Tibial nerve (tissue), 4 donors: ENCODE results near the gene CFAP20DC. TPM values are rescaled to one million over a fixed set of nuclear protein-coding genes. Genes with fewer than 3 reads are reported as not detected.

Source experiments
- DNase-seq, 2 donors: peaks; one replicate each; pipeline ENCODE4 v3.0.0-alpha.2; 2019; ENCODE audit warnings: low spot score in 2 of 2
- H3K27ac ChIP-seq, 4 donors: fragments of 200-600 bp; sonication (generic) in 3 of 4; one replicate each; pipeline ENCODE4 v1.5.1; 2017 to 2019; ENCODE audit warnings: mild to moderate bottlenecking in 1 of 4
- H3K27me3 ChIP-seq, 2 donors: fragments of 200-600 bp; sonication (generic) in 1 of 2; one replicate each; pipeline versions ENCODE4 v1.5.1 to v1.6.0; 2017 to 2019
- H3K36me3 ChIP-seq, 3 donors: fragments of 200-600 bp; sonication (generic); one replicate each; pipeline ENCODE4 v1.5.1; 2018 to 2019
- H3K4me1 ChIP-seq, 4 donors: fragments of 200-600 bp; sonication (generic) in 3 of 4; one replicate each; pipeline ENCODE4 v1.5.1; 2017 to 2019
- H3K4me3 ChIP-seq, 4 donors: fragments of 200-600 bp; sonication (generic) in 3 of 4; one replicate each; pipeline ENCODE4 v1.5.1; 2017 to 2019; ENCODE audit warnings: mild to moderate bottlenecking in 1 of 4, moderate library complexity in 1 of 4
- H3K9me3 ChIP-seq, 4 donors: fragments of 200-600 bp; sonication (generic) in 3 of 4; one replicate each; pipeline ENCODE4 v1.5.1; 2017 to 2019
- EP300 ChIP-seq, 2 donors: sonication (generic); formaldehyde crosslinking; IDR thresholded peaks; one replicate each; pipeline ENCODE4 v1.6.1; 2017; ENCODE audit warnings: antibody characterized with exemption in 2 of 2, mild to moderate bottlenecking in 1 of 2
- POLR2A ChIP-seq, 2 donors: fragments of 450-650 bp; IDR thresholded peaks; one replicate each; pipeline ENCODE4 v1.6.1; 2017; ENCODE audit warnings: antibody characterized with exemption in 2 of 2, mild to moderate bottlenecking in 2 of 2, moderate library complexity in 2 of 2
- WGBS, 2 donors: methylation state at CpG; one replicate each; pipeline ENCODE4 v1.1.5; 2018; 5-methylcytosine and 5-hydroxymethylcytosine counted together
- total RNA-seq, 4 donors: library from RNA; depleted of rRNA; stranded (reverse); fragments of >200 nt; gene quantifications; one replicate each; pipeline ENCODE4 v1.1.0, GENCODE V29; 2016
- TF ChIP-seq, protein P1 (sequence below), 5 experiments: fragments of 200-600 bp in 3 of 5; fragments of 450-650 bp in 2 of 5; sonication (generic) in 3 of 5; IDR thresholded peaks; one replicate each; pipeline ENCODE4 v1.5.1; 2016 to 2019; ENCODE audit warnings: antibody characterized with exemption in 5 of 5, mild to moderate bottlenecking in 3 of 5, moderate library complexity in 2 of 5

The CFAP20DC gene
- total RNA-seq, 4 donors from 2014 or later: 1.3 to 2.0 (median 1.7) TPM

DNA sequence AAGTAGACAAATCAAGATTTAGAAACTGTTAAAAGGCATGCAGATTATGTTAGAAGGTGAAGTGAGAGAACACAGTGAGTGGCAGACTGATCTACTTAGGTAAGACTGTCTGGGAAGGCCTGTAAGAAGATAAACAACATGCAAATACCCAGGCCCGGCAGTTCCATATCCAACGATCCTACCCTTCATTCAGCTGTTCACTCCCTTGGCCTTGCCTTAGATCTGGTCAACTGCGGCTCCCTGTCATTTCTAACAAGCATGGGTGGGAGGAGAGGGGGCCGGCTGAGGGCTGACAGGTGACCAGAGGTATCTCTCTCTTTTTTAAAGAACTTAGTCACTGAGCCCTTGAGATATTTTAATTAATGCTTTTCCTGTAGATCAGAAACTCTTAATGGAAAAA lies 298.6 kb downstream of the CFAP20DC start:
- H3K4me1 ChIP-seq: no peaks in the 10 kb centered on the region
- H3K27me3 ChIP-seq: no peaks in the 10 kb centered on the region
- TF ChIP-seq POLR2A (IDR thresholded peaks at IDR 0.05): no peak
- TF ChIP-seq EP300 (IDR thresholded peaks at IDR 0.05): no peak
- TF ChIP-seq, protein P1, sequence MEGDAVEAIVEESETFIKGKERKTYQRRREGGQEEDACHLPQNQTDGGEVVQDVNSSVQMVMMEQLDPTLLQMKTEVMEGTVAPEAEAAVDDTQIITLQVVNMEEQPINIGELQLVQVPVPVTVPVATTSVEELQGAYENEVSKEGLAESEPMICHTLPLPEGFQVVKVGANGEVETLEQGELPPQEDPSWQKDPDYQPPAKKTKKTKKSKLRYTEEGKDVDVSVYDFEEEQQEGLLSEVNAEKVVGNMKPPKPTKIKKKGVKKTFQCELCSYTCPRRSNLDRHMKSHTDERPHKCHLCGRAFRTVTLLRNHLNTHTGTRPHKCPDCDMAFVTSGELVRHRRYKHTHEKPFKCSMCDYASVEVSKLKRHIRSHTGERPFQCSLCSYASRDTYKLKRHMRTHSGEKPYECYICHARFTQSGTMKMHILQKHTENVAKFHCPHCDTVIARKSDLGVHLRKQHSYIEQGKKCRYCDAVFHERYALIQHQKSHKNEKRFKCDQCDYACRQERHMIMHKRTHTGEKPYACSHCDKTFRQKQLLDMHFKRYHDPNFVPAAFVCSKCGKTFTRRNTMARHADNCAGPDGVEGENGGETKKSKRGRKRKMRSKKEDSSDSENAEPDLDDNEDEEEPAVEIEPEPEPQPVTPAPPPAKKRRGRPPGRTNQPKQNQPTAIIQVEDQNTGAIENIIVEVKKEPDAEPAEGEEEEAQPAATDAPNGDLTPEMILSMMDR (IDR thresholded peaks at IDR 0.05): no peak
- H3K36me3 ChIP-seq: no peaks in the 10 kb centered on the region
- 70 to 74% methylated on average over 4 of the region's 4 CpGs for WGBS, 2 donors
- no peak overlapping the region for H3K27ac ChIP-seq
- no peak overlapping the region for H3K4me3 ChIP-seq
- DNase-seq: no peak
- no peaks in the 10 kb centered on the region for H3K9me3 ChIP-seq

DNA sequence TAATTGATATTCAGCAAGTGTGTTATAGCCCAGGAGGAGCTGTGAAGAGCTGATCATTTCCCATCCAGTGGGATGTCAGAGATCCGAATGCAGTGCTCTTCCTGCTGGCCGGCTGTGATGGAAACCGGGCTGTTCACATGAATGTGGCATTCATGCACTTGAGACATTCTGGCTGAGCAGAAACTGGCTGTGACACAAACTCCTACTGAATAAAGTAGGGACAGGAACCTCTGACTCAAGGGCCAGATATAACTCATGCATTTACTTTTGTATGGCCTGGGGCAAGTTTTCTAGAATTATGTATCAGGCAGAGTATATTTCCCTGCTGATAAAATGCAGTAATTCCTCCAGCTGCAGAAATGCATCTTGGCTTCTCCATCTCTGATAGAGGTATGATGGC lies 299.9 kb downstream of the CFAP20DC start:
- WGBS, 2 donors: 42 to 45% methylated on average over 3 of the region's 3 CpGs
- no peak overlapping the region for H3K4me3 ChIP-seq
- TF ChIP-seq, protein P1 (IDR thresholded peaks at IDR 0.05): no peak
- TF ChIP-seq POLR2A (IDR thresholded peaks at IDR 0.05) (no peak), EP300 (IDR thresholded peaks at IDR 0.05) (no peak)
- no peaks in the 10 kb centered on the region for H3K4me1 ChIP-seq
- H3K9me3 ChIP-seq: no peaks in the 10 kb centered on the region
- no peaks in the 10 kb centered on the region for H3K27me3 ChIP-seq
- H3K27ac ChIP-seq: no peak overlapping the region
- no peaks in the 10 kb centered on the region for H3K36me3 ChIP-seq
- no peak for DNase-seq

DNA sequence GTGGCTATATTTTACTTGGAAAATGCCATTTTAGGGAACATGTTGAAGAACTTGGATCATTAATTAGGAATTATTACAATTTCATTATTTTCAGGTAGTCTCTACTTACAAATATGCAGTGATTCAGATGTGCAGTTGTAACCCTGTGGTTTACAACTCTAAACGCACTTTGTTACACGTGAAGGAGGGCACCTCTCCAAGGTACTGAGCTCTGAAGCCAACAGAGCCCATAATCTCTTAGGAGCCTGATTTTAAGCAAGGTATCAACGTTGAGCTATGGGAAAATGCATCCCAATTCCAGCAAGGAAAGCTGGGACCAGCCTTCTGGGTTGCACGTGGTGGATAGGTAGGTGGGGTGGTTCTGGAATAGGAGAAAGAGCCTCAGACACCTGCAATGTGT lies 301.8 kb downstream of the CFAP20DC start:
- DNase-seq: no peak
- no peaks in the 10 kb centered on the region for H3K27me3 ChIP-seq
- H3K4me3 ChIP-seq: no peak overlapping the region
- H3K4me1 ChIP-seq: no peaks in the 10 kb centered on the region
- no peaks in the 10 kb centered on the region for H3K9me3 ChIP-seq
- no peak overlapping the region for H3K27ac ChIP-seq
- no peaks in the 10 kb centered on the region for H3K36me3 ChIP-seq
- TF ChIP-seq, protein P1 (IDR thresholded peaks at IDR 0.05): no peak
- TF ChIP-seq POLR2A (IDR thresholded peaks at IDR 0.05): no peak
- TF ChIP-seq EP300 (IDR thresholded peaks at IDR 0.05): no peak
- 33 to 42% methylated on average over 4 of the region's 4 CpGs for WGBS, 2 donors

DNA sequence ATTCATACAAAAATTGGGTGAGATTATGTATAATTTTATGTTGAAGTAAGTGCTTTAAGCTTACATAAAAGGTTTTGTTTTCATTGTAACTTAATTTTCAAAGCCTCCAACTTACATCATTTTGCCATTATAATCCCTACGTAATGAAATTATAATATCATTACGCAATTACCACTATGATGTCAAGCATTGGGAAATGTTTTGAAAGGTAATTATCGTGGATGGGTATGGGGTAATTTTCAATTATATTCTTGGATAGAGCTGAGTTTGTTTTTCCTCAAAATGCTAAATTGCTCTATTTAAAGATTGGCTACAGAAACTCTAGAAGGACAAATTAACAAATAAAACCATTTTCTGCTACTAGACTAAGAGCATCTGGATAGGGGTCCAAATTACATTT lies 303.1 kb downstream of the CFAP20DC start:
- no peaks in the 10 kb centered on the region for H3K27me3 ChIP-seq
- TF ChIP-seq, protein P1 (IDR thresholded peaks at IDR 0.05): no peak
- TF ChIP-seq EP300 (IDR thresholded peaks at IDR 0.05) (no peak), POLR2A (IDR thresholded peaks at IDR 0.05) (no peak)

DNA sequence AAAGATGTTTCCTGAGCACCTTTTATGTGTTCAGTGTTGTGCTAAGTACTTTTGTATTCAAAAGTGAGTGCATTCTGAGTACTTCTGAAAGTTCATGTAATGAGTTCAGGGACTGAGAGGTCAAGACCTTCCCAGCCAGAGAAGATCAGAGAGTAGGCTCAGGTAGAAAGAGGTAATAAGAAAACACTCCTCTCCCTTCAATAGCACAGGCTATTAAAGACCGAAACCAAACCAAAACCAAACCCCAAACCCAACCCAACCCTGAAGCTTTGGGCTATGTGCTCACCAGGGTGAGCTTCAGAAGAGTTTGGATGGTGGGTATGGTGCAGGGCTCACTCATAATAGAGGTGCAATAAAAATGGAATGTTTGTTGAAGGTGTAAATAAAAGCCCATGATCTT lies 306.5 kb downstream of the CFAP20DC start:
- no peak overlapping the region for H3K4me3 ChIP-seq
- no peaks in the 10 kb centered on the region for H3K4me1 ChIP-seq
- H3K27me3 ChIP-seq: no peaks in the 10 kb centered on the region
- no peak for DNase-seq
- WGBS, 2 donors: 91 to 100% methylated on average over 1 of the region's 1 CpG
- no peak overlapping the region for H3K27ac ChIP-seq
- TF ChIP-seq POLR2A (IDR thresholded peaks at IDR 0.05) (no peak), EP300 (IDR thresholded peaks at IDR 0.05) (no peak)
- TF ChIP-seq, protein P1 (IDR thresholded peaks at IDR 0.05): no peak
- H3K36me3 ChIP-seq: no peaks in the 10 kb centered on the region
- H3K9me3 ChIP-seq: no peaks in the 10 kb centered on the region

More for the DNA sequence above, 303.1 kb downstream of the CFAP20DC start:
- DNase-seq: no peak
- Histone ChIP-seq H3K27ac (no peak overlapping the region), H3K9me3 (no peaks in the 10 kb centered on the region), H3K4me1 (no peaks in the 10 kb centered on the region), H3K4me3 (no peak overlapping the region), H3K36me3 (no peaks in the 10 kb centered on the region)
- 81 to 87% methylated on average over 3 of the region's 3 CpGs for WGBS, 2 donors
